HG03196 (cell line): ENCODE results near the gene SELE.
"Not testable (repeated sequence)": the region's sequence is repeated elsewhere in the genome, so short reads cannot be mapped to it uniquely, and the experiment has no call there.

Experiments used
- ATAC-seq: cut with Tn5 transposase; IDR thresholded peaks from one replicate; pipeline ENCODE4 v1.9.1; 2021; ENCODE audit not compliant: unreplicated experiment

Gene SELE

DNA sequence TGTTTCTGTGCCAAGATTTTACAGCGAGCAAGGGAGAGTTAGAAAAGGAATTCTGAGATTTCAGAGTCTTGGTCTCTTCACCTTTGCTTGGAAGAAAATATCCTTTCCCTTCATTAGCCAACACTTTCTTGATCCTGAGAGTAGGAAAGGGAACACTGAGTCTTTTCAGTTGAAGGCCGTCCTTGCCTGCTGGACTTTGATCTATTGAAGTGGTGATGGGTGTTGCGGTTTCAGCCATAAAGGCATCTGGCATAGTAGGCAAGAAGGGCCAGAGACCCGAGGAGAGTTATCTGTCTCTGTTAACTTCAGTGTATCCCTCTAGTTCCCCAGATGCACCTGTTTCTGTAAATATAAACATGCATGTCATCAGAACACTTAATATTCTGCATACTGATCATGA is 9.7 kb downstream of the SELE start:
- ATAC-seq, result no peak

GRCh38 chr1:169723763-169724162 is 10.1 kb downstream of the SELE start:
- ATAC-seq, result no peak

GRCh38 chr1:169722779-169723178 is 11.1 kb downstream of the SELE start:
- ATAC-seq, result no peak

DNA sequence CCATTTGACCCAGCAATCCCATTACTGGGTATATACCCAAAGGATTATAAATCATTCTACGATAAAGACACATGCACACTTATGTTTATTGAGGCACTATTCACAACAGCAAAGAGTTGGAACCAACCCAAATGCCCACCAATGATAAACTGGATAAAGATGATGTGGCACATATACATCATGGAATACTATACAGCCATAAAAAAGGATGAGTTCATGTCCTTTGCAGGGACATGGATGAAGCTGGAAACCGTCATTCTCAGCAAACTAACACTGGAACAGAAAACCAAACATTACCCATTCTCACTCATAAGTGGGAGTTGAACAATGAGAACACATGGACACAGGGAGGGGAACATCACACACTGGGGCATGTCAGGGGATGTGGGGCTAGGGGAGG is 18.8 kb downstream of the SELE start:
- ATAC-seq, result not testable (repeated sequence)

- ATAC-seq, result not testable (repeated sequence)
Measured at GRCh38 chr1:169713090-169713489, 20.8 kb downstream of the SELE start.

DNA sequence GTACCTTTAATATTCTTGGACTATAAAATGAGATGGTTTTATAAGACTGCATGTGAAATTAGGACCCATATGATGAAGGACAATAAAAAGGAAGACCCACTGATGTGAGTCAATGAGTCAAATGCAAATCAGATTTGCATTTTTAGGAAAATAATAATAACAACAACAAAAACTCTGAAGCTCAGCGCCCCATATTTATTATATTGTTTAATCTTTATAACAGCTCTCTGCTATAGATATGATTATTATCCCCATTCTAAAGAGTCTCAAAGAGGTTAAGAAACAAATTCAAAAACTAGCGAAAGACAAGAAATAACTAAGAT is 21.6 kb downstream of the SELE start:
- ATAC-seq, result no peak

DNA sequence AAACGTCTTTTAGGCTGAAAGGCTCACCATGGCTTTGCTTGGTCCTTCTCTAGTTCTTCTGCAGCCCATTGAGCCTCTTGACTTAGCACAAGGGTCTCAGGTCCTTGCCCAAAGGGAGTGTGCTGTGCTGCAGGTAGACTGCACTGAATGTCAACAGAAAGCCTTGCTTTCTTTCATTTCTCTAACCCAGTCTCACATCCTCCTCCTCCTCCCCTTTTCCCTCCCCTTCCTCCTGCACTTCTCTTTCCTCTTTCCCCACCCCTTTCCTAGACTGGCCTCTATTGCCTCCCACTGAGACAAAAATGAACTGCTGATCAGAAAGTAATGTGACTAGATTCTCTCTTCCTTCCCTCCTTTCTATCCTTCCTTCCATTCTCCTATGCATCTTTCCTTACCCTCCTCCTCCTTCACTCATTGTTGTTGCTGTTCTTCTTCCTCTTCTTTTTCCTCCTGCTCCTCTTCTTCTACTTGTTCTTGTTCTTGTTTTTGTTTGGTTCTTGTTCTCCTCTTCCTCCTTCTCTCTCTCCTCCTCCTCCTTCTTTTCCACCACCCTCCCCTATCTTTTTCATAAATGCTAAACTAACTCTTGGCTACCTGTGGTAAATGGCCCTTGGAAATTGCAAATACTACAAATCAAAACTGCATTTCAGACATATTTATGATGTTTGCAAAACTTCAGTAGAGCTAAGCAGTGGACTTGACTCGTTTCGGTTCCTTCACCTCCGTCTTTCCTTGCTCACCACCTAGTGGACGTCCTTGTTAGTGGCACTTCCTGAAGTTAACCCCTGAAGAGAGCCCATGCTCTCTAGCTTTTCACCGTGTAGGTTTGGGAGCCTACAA is 22.2 kb downstream of the SELE start, which contains the start of gene SELL:
Gene SELL, minus strand, starts transcription at position 152 of the 840 bp plus-strand sequence. Its CDS starts 122 bp downstream, at position 30.
- ATAC-seq, result peak; percentile 75

DNA sequence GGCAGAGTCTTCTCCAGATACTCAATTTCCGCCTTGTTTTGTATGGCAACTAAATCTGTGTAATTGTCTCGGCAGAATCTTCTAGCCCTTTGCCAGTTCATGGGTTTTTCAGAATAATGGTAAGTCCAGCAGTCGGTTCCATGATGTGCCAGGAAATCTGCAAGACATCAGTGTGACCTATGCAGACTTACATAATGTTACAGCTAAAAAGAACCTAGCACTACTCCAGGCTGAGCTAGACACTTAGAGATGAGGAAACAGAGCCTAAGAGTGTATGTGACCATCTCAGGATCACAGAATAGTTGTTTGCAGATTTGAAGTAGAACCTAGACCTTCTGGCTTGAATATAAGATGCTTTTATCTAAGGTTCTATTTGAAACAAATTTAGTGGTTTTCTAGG is 25.2 kb downstream of the SELE start:
- ATAC-seq, result no peak

- ATAC-seq, result no peak
Measured at GRCh38 chr1:169707912-169708604, 25.8 kb downstream of the SELE start.

GRCh38 chr1:169704797-169705196 is 29.1 kb downstream of the SELE start:
- no peak for ATAC-seq

DNA sequence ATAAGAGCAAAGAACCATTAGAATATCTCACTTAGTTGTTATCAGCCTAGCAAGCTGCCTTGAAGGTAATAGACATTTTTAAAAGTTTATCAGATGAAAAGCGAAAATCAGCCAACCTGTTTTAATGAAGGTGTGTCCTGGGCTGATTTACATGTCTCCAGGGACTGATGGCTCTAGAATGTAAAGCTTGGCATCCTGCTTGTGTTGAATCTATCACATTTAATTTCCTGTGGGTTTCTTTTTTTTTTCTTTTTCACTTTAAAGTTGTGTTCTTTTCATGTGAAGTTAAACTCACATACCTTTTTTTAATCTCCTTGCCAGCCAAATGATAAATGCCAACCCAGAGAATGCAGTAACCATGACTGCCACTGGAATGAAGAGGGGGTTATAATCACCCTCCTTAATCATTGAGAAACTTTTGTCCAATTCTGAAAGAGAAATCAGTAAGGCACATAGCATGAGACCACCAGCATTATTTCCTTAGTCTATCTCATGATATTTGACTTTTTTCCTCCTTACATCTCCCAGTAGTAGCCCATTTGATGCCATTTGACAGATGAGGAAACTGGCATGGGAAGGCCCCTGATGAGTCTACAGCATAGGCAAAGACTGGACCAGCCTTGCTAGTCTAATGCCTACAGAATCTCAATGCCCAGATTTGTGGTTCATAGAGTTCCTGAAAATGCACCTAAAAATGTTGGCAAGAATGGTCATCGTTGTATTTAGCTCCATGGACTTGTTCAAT is 32.4 kb downstream of the SELE start:
- ATAC-seq, result no peak

DNA sequence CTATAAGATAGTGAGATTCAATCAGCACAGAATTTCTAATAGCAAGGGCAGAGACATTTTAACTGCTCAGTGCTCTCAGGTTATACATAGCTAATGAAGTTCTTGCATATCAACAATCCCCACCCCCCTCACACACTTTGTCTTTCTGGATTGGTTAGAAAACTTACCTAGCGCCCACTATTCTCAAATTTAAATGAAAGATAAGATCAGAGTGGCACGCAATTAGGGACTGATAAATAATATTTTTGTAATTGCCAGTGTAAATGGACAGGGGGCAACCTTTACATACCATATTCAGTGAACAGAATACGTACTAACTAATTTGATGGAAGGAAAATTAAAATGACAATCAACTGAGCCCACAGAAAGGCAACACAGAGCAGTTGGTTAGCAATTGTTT is 34.2 kb downstream of the SELE start:
- ATAC-seq, result no peak

DNA sequence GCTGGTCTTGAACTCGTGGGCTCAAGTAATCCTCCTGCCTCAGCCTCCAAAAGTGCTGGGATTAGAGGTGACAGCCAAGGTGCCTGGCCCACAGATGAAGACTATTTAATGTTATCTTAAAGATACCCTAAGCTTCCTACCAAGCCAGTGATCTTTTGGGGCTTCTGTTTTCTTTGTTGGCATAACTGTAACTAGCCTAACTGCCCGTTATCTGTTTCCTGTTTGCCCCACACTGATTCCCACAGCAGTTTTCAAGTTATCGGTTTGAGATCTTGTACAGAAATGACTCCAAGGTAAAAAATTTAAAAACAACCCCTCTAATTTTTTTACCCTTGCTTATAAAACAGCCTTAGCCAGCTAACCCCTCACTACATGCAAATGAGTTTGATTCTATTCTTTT is 34.9 kb downstream of the SELE start:
- no peak for ATAC-seq

DNA sequence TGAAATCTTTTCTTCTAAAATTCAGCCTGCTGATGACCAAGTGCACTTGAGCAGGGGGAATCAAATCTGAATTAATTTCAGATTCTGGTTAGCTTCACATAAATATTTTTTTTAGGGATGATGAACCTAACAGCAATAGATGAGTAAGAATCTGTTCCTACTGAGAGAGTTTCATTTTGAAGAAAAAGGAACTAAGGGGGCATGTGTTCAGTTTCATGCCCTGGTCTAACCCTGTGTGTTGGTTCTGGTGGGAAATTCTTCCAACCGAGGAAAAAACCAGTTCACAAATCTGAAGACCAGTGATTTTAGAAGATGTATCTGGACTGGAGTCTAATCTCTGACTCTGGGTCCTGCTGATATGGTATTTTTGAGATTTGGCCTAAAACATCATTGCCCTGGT is 36.1 kb downstream of the SELE start:
- no peak for ATAC-seq

GRCh38 chr1:169696273-169697100 is 37.4 kb downstream of the SELE start:
- no peak for ATAC-seq

- peak; percentile 33 for ATAC-seq
Measured at GRCh38 chr1:169694304-169695075, 39.4 kb downstream of the SELE start.

GRCh38 chr1:169692756-169693460 is 41.0 kb downstream of the SELE start:
- ATAC-seq, result peak; percentile 37

- ATAC-seq, result no peak
Measured at GRCh38 chr1:169690489-169690888, 43.4 kb downstream of the SELE start.

- no peak for ATAC-seq
Measured at GRCh38 chr1:169689395-169689794, 44.5 kb downstream of the SELE start.
